Fibroblast of villous mesenchyme (primary cell): Measurements from ENCODE around the gene CMTR1. TPM values are rescaled to one million over a fixed set of nuclear protein-coding genes. Genes with fewer than 3 reads are reported as not detected.

ENCODE experiments used
- DNase-seq: peaks from one replicate; pipeline ENCODE4 v3.0.0-alpha.2; 2010; ENCODE audit warnings: low read depth
- H3K4me3 ChIP-seq: 2 replicates; pipeline ENCODE4 v1.5.1; 2011; ENCODE audit warnings: low read depth, mild to moderate bottlenecking, low read length
- CTCF ChIP-seq: IDR thresholded peaks from 2 replicates; pipeline ENCODE4 v1.5.1; 2012; ENCODE audit warnings: low read depth, mild to moderate bottlenecking, low read length; ENCODE audit not compliant: insufficient read depth
- total RNA-seq: library from RNA; depleted of rRNA; stranded (reverse); fragments of >200 nt; gene quantifications from 2 replicates; pipeline ENCODE4 v1.2.3, GENCODE V29; 2012

CMTR1 gene
- total RNA-seq, 1 donor: 49.7 TPM

- no peak for TF ChIP-seq CTCF
- no peak overlapping the region for H3K4me3 ChIP-seq
- DNase-seq: no peak
Measured at GRCh38 chr6:37491830-37492208, 58.8 kb downstream of the CMTR1 start.

GRCh38 chr6:37492236-37492972, 59.4 kb downstream of the CMTR1 start:
- DNase-seq: no peak
- H3K4me3 ChIP-seq: no peak overlapping the region
- no peak for TF ChIP-seq CTCF

- no peak for TF ChIP-seq CTCF
- H3K4me3 ChIP-seq: no peak overlapping the region
- no peak for DNase-seq
Measured at GRCh38 chr6:37492991-37493660, 60.1 kb downstream of the CMTR1 start.

GRCh38 chr6:37493661-37493995, 60.6 kb downstream of the CMTR1 start:
- H3K4me3 ChIP-seq: no peak overlapping the region
- TF ChIP-seq CTCF: no peak
- DNase-seq: no peak

- no peak overlapping the region for H3K4me3 ChIP-seq
- no peak for DNase-seq
- TF ChIP-seq CTCF: no peak
Measured at GRCh38 chr6:37495244-37495934, 62.4 kb downstream of the CMTR1 start.

GRCh38 chr6:37496951-37497885, 64.2 kb downstream of the CMTR1 start:
- no peak for TF ChIP-seq CTCF
- DNase-seq: no peak

More at GRCh38 chr6:37496951-37497885, 64.2 kb downstream of the CMTR1 start:
- H3K4me3 ChIP-seq: no peak overlapping the region
